Heart left ventricle (tissue), 16 donors: ENCODE measurements around the gene VSTM5. TPM values are rescaled to one million over a fixed set of nuclear protein-coding genes. Genes with fewer than 3 reads are reported as not detected.
"Not testable (repeated sequence)": the region's sequence is repeated elsewhere in the genome, so short reads cannot be mapped to it uniquely, and the experiment has no call there.

Experiments
- ATAC-seq, 4 donors: fragments of 200-7000 bp; cut with Tn5 transposase; one replicate each; pipeline ENCODE4 v1.9.1; 2020 to 2022; ENCODE audit warnings: moderate library complexity in 4 of 4, mild to moderate bottlenecking in 3 of 4, moderate number of reproducible peaks in 1 of 4
- DNase-seq, 5 donors: peaks; one replicate each; pipeline ENCODE4 v3.0.0-alpha.2; 2020
- H3K27ac ChIP-seq, 12 donors: fragments of 200-600 bp; sonication (generic) in 4 of 12; one replicate each; pipeline versions ENCODE4 v1.5.0 to v1.8.0; 2016 to 2022; ENCODE audit warnings: mild to moderate bottlenecking in 2 of 12
- H3K27me3 ChIP-seq, 9 donors: fragments of 200-600 bp; sonication (generic) in 2 of 9; one replicate each; pipeline versions ENCODE4 v1.5.1 to v1.8.0; 2016 to 2022; ENCODE audit warnings: mild to moderate bottlenecking in 3 of 9
- H3K36me3 ChIP-seq, 9 donors: fragments of 200-600 bp; sonication (generic) in 2 of 9; one replicate each; pipeline versions ENCODE4 v1.5.0 to v1.8.0; 2018 to 2022; ENCODE audit warnings: mild to moderate bottlenecking in 2 of 9
- H3K4me1 ChIP-seq, 12 donors: fragments of 200-600 bp; sonication (generic) in 4 of 12; one replicate each; pipeline versions ENCODE4 v1.5.0 to v1.8.0; 2016 to 2022; ENCODE audit warnings: mild to moderate bottlenecking in 3 of 12
- H3K4me3 ChIP-seq, 12 donors: fragments of 200-600 bp; sonication (generic) in 4 of 12; one replicate each; pipeline versions ENCODE4 v1.5.0 to v1.8.0; 2017 to 2022; ENCODE audit warnings: mild to moderate bottlenecking in 9 of 12, moderate library complexity in 4 of 12
- H3K9me3 ChIP-seq, 12 donors: fragments of 200-600 bp; sonication (generic) in 4 of 12; one replicate each; pipeline versions ENCODE4 v1.5.0 to v1.8.0; 2016 to 2022; ENCODE audit warnings: mild to moderate bottlenecking in 1 of 12
- CTCF ChIP-seq, 12 donors: fragments of 200-600 bp; sonication (generic) in 4 of 12; IDR thresholded peaks; one replicate each; pipeline versions ENCODE4 v1.5.0 to v1.8.0; 2018 to 2022; ENCODE audit warnings: antibody characterized with exemption in 12 of 12, mild to moderate bottlenecking in 5 of 12
- POLR2A ChIP-seq, 2 donors: fragments of 450-650 bp; IDR thresholded peaks; one replicate each; pipeline ENCODE4 v1.6.1; 2017; ENCODE audit warnings: antibody characterized with exemption in 2 of 2, mild to moderate bottlenecking in 2 of 2, moderate library complexity in 2 of 2
- WGBS, 4 donors: extraction: QIAGEN DNeasy Blood & Tissue Kit in 2 of 4; methylation state at CpG; one replicate each; pipeline versions ENCODE4 v1.1.5 to v1.1.7; 2013 to 2018; 5-methylcytosine and 5-hydroxymethylcytosine counted together
- intact Hi-C, 10 donors: fragments of 100-400 bp; cut with DNase I; formaldehyde crosslinking; loops; one replicate each; pipeline versions ENCODE4 v1.11.1 to v1.14.2; 2022
- polyA plus RNA-seq, 2 donors: library from polyadenylated mRNA; stranded (reverse); fragments of 200-250 nt; gene quantifications; one replicate each; pipeline ENCODE4 v1.2.3, GENCODE V29; 2013
- total RNA-seq, 9 donors: library from RNA; depleted of rRNA in 2 of 9; stranded (reverse); fragments of >200 nt in 2 of 9; fragmentation: NEBNext Ultra II Directional in 3 of 9; extraction: Animal tissue kit (Norgen Biotek cat#: 25700) in 3 of 9; gene quantifications; one replicate each; pipeline versions ENCODE4 v1.1.0 to v1.2.4, GENCODE V29; 2016 to 2023
- donor health status: ischemic (EF 13 %, LVEDD 7.1; RV severe dilation, severe dysfunction).
- donor health status: healthy with polysubstance abuse.
- donor health status: DM: no; HTN: yes; CAD: no.
- donor health status: DM: no; HTN: no; CAD: no.
- donor health status: ischemic (EF 25% LVEDD 6.9; RV normal size, moderate dysfunction).
- donor health status: ischemic (EF 25% LVEDD 5.7; RV mildly dilated, moderate dysfunction).
- donor health status: healthy.
- donor health status: DM: yes; HTN: yes; CAD: no.
- donor health status: ischemic (EF 35%, LVEDD 5.7; RV mildly dilated, moderate dysfunction).
- donor health status: nonischemic (EF 11% LVEDD 7.7; RV severe dilation, severe dysfunction).
- donor health status: DM: yes; HTN: yes; CAD: no.
- donor health status: PGD.
- donor health status: ischemic (EF 29% LVEDD 5.4; RV normal size, mild dysfunction).
- donor health status: nonischemic (EF 23%, LVEDD 6.1; RV moderate dilation, normal function).

The VSTM5 gene
- total and polyA plus RNA-seq, 11 donors = 0.04 to 0.16 (median 0.08) TPM; not detected in 7

- no peaks in the 10 kb centered on the region for H3K36me3 ChIP-seq
- TF ChIP-seq CTCF (IDR thresholded peaks at IDR 0.05) = no peak
- TF ChIP-seq POLR2A (IDR thresholded peaks at IDR 0.05) = no peak
- intact Hi-C loops = no loop called here
- DNase-seq (no peak), ATAC-seq (no peak)
- no peaks in the 10 kb centered on the region for H3K27me3 ChIP-seq
- H3K4me3 ChIP-seq = no peak overlapping the region
- no peak overlapping the region for H3K27ac ChIP-seq
- 59 to 81% (median 72%) methylated on average over 5 to 7 of the region's 7 CpGs for WGBS, 4 donors
- no peaks in the 10 kb centered on the region for H3K9me3 ChIP-seq
- H3K4me1 ChIP-seq = no peaks in the 10 kb centered on the region
Observed at GRCh38 chr11:93869830-93870229, 19.4 kb upstream of the VSTM5 start.

GRCh38 chr11:93868404-93868803 is 18.0 kb upstream of the VSTM5 start:
- intact Hi-C loops, H3K27ac ChIP-seq, H3K4me3 ChIP-seq, H3K36me3 ChIP-seq, H3K4me1 ChIP-seq, DNase-seq, H3K27me3 ChIP-seq, ATAC-seq, H3K9me3 ChIP-seq: not testable (repeated sequence)
- TF ChIP-seq CTCF (IDR thresholded peaks at IDR 0.05) = peak in 2 of 12 donors; percentile 8
- 83 to 88% (median 85%) methylated on average over 2 of the region's 2 CpGs for WGBS, 4 donors

GRCh38 chr11:93861808-93862207 is 11.4 kb upstream of the VSTM5 start:
- Histone ChIP-seq H3K27ac (peak overlapping the region in 1 of 12 donors; percentile 12), H3K27me3 (no peaks in the 10 kb centered on the region), H3K4me1 (peaks cover 0 to 32% (median 13%) of the 10 kb centered on the region in 12 donors), H3K36me3 (no peaks in the 10 kb centered on the region), H3K9me3 (no peaks in the 10 kb centered on the region), H3K4me3 (no peak overlapping the region)
- 26 to 50% (median 33%) methylated on average over 4 of the region's 4 CpGs for WGBS, 4 donors
- TF ChIP-seq CTCF (IDR thresholded peaks at IDR 0.05) (no peak), POLR2A (IDR thresholded peaks at IDR 0.05) (no peak)
- DNase-seq (peak in 3 of 5 donors; percentile 46 to 68 (median 56)), ATAC-seq (peak; percentile 40 to 71 (median 59))
- intact Hi-C loops = no loop called here

- ATAC-seq (no peak), DNase-seq (no peak)
- no peaks in the 10 kb centered on the region for H3K27me3 ChIP-seq
- no peak overlapping the region for H3K4me3 ChIP-seq
- intact Hi-C loops = no loop called here
- WGBS, 4 donors = 43 to 62% (median 47%) methylated on average over 3 of the region's 3 CpGs
- no peak for TF ChIP-seq POLR2A (IDR thresholded peaks at IDR 0.05)
- TF ChIP-seq CTCF (IDR thresholded peaks at IDR 0.05) = no peak
- H3K36me3 ChIP-seq = no peaks in the 10 kb centered on the region
- H3K9me3 ChIP-seq = no peaks in the 10 kb centered on the region
- H3K27ac ChIP-seq = peak overlapping the region in 3 of 12 donors; percentile 2 to 39 (median 20)
- peaks cover 0 to 32% (median 13%) of the 10 kb centered on the region in 12 donors for H3K4me1 ChIP-seq
Observed at GRCh38 chr11:93858121-93858775, 7.8 kb upstream of the VSTM5 start.
